Upper lobe of left lung (tissue), 4 donors: Measurements from ENCODE around the gene COBL.

Experiments used
- CTCF ChIP-seq, 6 experiments: fragments of 450-650 bp in 4 of 6; fragments of 200-600 bp in 2 of 6; sonication (generic) in 2 of 6; IDR thresholded peaks; one replicate each; pipeline ENCODE4 v1.5.1; 2016 to 2019; ENCODE audit warnings: antibody characterized with exemption in 6 of 6
- EP300 ChIP-seq, 4 donors: sonication (generic); formaldehyde crosslinking; IDR thresholded peaks; one replicate each; pipeline ENCODE4 v1.5.1; 2017; ENCODE audit warnings: antibody characterized with exemption in 4 of 4, control low read depth in 2 of 4
- POLR2A ChIP-seq, 4 donors: fragments of 450-650 bp; IDR thresholded peaks; one replicate each; pipeline ENCODE4 v1.5.1; 2016 to 2017; ENCODE audit warnings: antibody characterized with exemption in 4 of 4, mild to moderate bottlenecking in 2 of 4
- POLR2AphosphoS5 ChIP-seq, 2 donors: sonication (generic); formaldehyde crosslinking; IDR thresholded peaks; one replicate each; pipeline ENCODE4 v1.5.1; 2017; ENCODE audit warnings: antibody characterized with exemption in 2 of 2

- TF ChIP-seq CTCF (IDR thresholded peaks at IDR 0.05), result no peak
- no peak for TF ChIP-seq EP300 (IDR thresholded peaks at IDR 0.05)
- no peak for TF ChIP-seq POLR2AphosphoS5 (IDR thresholded peaks at IDR 0.05)
- TF ChIP-seq POLR2A (IDR thresholded peaks at IDR 0.05), result no peak
Observed at GRCh38 chr7:51292596-51292995, 24.0 kb downstream of the COBL start.
